Cardiac fibroblast (primary cell): Measurements from ENCODE around the gene VPS33A.

Experiments
- DNase-seq, 2 donors: peaks; one replicate each; pipeline versions ENCODE4 v3.0.0 to v3.0.0-alpha.2; 2010; ENCODE audit warnings: low read depth in 2 of 2
- H3K4me3 ChIP-seq, 2 donors: replicated peaks in 1 of 2; 1 replicate in 1 of 2; 2 replicates in 1 of 2; pipeline ENCODE4 v1.5.1; 2011; ENCODE audit warnings: low read depth in 2 of 2, low read length in 2 of 2, mild to moderate bottlenecking in 2 of 2, moderate library complexity in 1 of 2
- TF ChIP-seq, protein P1 (sequence below): IDR thresholded peaks from one replicate; pipeline ENCODE4 v1.5.1; 2011; ENCODE audit warnings: low read depth, mild to moderate bottlenecking, low read length, inconsistent platforms

VPS33A gene

DNA sequence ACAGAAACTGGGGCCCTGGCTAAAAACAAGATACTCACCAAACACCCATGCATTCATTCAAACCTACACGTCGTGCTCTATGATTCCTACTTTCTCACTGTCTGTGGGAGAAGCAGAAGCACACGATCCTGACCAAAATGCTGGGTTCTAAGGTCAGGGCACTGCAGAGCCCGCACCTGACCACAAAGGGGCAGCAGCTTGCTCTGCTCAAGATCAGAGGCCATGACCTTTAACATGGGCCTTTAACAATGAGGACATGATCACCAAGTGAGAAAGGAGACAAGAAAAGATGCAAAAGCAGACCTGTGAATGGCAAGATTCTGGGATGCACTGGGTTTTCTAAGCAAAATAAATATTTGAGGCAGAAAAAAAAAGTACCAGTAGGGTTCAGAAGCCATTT is 40.1 kb upstream of the VPS33A start:
- no peak overlapping the region for H3K4me3 ChIP-seq
- TF ChIP-seq, protein P1, sequence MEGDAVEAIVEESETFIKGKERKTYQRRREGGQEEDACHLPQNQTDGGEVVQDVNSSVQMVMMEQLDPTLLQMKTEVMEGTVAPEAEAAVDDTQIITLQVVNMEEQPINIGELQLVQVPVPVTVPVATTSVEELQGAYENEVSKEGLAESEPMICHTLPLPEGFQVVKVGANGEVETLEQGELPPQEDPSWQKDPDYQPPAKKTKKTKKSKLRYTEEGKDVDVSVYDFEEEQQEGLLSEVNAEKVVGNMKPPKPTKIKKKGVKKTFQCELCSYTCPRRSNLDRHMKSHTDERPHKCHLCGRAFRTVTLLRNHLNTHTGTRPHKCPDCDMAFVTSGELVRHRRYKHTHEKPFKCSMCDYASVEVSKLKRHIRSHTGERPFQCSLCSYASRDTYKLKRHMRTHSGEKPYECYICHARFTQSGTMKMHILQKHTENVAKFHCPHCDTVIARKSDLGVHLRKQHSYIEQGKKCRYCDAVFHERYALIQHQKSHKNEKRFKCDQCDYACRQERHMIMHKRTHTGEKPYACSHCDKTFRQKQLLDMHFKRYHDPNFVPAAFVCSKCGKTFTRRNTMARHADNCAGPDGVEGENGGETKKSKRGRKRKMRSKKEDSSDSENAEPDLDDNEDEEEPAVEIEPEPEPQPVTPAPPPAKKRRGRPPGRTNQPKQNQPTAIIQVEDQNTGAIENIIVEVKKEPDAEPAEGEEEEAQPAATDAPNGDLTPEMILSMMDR: no peak

DNA sequence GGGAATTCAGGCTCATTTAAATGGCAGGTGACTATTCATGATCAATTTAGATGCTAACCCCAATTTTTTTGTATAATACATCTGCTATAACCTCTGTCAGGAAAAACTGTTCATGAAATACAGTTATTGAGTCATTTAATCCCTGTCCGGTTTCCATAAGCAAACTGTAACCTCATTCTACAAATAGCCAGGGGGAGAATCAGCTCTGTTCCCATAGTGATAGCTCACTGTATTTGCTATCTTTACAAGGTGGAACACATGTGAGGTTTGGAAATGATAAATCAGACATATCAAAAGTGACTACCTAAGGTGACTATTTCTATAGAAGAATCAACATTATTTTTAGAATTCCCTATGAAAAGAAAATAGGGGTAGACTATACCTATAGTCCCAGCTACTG is 38.6 kb upstream of the VPS33A start:
- DNase-seq: no peak
- TF ChIP-seq, protein P1: no peak
- no peak overlapping the region for H3K4me3 ChIP-seq

More for the DNA sequence above, 40.1 kb upstream of the VPS33A start:
- no peak for DNase-seq

DNA sequence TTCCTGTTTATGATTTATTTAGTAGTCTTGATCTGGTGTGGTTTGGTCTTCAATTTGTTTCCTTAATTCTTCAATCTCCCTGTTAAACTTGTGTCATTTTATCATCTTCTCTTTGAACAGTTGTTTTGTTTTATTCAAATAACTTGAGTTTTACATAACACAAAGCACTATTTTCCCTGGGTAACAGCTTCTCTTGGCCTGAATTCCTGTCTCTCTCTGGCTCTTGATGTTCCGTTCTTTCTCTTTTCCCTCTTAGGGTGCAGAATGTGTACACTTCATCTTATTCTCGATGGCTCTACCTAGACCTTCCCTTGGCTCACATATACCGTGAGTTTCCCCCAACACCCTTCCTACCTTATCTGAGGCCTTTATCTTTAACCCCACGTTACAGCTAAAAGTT is 36.8 kb upstream of the VPS33A start:
- DNase-seq: no peak
- H3K4me3 ChIP-seq: no peak overlapping the region
- TF ChIP-seq, protein P1: no peak

DNA sequence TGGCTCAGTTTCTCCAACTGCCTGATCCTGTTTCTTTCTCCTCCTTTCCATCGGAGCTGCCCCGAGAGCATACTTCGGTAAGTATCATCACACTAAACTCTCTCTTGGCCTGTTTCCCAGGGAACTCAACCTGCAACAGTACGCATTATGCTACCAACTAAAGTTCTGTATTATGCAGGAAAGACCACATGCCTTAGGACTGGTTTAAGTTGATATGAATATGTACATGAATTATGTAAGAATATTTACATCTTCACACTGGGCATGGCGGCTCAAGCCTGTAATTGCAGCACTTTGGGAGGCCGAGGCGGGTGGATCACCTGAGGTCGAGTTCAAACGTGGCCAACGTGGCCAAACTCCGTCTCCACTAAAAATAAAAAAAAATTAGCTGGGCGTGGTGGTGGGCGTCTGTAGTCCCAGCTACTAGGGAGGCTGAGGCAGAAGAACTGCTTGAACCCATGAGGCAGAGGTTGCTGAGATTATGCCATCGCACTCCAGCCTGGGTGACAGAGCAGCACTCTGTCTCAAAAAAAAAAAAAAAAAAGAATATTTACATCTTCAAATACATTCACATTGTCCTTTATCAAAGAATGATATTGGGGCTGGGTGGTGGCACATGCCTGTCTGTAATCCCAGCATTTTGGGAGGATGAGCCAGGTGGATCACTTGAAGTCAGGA is 31.9 kb upstream of the VPS33A start:
- TF ChIP-seq, protein P1: no peak
- DNase-seq: no peak
- no peak overlapping the region for H3K4me3 ChIP-seq

DNA sequence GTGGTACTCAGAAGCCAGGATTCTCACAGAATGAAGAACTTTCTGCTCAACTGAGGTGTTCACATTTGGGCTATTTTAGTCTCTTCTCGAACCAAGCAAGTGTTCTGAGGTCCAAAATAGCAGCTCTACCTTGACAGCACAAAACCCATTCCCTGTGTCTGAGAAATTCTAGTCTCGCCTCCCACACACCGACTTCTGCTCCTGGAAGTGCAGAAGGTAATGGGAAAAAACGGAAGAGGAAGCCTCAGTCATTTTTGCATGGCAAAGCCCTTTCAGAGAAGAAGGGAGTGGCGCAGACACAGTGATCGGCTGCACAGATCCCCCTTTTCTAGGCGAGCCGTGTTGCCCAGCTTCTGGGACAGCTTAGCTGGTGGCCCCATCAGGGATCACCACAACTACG is 31.2 kb upstream of the VPS33A start:
- no peak for DNase-seq
- H3K4me3 ChIP-seq: no peak overlapping the region
- TF ChIP-seq, protein P1: no peak

DNA sequence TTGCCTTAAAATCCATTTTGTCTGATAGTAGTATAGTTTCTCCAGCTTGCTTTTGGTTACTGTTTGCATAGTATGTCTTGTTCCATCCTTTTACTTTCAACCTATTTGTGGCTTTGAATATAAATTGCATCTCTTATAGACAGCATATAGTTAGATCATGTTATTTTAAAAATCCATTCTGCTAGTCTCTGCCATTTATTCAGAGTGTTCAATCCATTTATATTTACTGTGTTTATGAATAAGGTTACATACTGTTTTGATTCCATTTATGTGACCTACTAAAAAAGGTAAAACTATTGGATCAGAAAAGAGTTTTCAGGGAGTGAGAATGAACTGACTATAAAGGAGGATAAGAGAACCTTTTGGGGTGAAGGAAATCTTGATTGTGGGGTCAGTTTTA is 29.6 kb upstream of the VPS33A start:
- no peak for DNase-seq
- TF ChIP-seq, protein P1: no peak
- no peak overlapping the region for H3K4me3 ChIP-seq

DNA sequence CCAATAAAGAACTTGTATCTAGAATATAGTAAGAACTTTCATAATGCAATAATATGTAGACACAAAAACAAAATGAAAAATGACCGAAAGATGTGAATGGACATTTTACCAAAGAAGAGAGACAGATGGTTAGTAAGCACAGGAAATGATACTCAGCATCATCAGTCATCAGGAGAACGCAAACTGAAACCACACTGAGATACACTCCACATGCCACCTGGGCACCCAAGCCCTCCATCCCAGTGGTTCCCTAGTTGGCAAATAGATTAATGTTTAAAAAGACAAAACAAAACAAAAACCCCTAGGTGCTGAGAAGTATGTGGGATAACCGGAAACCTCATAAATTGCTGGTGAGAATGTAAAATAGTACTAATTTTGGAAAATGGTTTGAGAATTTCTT is 26.8 kb upstream of the VPS33A start:
- no peak overlapping the region for H3K4me3 ChIP-seq
- TF ChIP-seq, protein P1: no peak
- no peak for DNase-seq
